GM21515 (cell line): ENCODE data around the gene PANX2.
"Not testable (repeated sequence)": the region's sequence is repeated elsewhere in the genome, so short reads cannot be mapped to it uniquely, and the experiment has no call there.

Experiments
- ATAC-seq: cut with Tn5 transposase; IDR thresholded peaks from one replicate; pipeline ENCODE4 v1.9.1; 2021; ENCODE audit not compliant: unreplicated experiment

Gene PANX2

DNA sequence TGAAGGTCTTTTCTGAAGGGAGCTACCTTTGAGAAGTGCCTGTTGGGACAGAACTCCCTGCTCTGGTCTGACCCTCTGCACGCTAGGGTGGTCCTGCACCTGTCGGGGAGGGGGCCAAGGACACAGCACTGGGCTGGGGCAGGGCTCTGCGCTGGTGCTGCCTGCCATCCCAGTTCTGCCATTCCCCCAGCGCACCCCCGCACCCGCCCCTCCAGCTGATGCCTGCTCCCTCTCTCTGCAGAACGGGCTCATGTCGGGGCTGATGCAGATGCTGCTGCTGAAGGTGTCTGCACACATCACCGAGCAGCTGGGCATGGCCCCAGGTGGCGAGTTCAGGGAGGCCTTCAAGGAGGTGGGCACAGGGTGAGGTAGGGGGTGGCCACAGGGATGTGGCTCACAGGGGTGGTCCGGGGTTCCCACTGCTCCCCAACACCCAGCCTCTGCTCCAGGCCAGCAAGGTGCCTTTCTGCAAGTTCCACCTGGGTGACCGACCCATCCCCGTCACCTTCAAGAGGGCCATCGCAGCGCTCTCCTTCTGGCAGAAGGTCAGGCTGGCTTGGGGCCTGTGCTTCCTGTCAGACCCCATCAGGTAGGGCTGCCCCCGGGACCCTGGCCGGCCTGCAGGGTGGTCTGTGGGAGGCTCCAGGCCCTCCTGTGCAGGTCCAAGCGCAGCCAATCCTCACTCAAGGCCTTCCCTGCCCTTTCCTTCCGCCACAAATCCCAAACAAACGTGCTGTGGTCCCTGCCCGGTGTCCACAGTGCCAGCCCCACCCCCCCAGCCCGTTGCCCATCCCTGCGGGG, 26.7 kb downstream of the PANX2 start:
- no peak for ATAC-seq

DNA sequence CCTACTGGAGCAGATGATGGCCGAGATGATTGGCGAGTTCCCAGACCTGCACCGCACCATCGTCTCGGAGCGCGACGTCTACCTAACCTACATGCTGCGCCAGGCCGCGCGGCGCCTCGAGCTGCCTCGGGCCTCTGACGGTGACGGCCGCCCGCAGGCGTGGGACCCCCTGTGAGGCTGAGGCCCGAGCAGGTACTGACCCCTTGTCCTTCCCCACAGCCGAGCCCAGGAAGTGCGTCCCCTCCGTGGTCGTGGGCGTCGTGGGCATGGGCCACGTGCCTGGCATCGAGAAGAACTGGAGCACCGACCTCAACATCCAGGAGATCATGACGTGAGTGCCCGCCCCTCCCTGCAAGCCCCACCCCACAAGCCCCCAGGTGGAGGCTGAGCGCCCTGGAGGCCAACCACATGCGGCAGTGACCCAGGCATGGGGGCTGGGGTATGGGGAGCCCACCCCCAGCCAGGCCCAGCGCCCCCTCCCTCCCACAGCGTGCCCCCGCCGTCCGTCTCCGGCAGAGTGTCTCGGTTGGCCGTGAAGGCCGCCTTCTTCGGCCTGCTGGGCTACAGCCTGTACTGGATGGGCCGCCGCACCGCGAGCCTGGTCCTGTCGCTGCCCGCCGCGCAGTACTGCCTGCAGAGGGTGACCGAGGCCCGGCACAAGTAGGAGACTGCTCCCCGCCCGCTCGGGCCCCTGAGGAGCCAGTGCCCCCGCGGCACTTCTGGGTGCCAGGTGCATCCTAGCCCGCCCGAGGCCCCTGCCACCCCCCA, 27.5 kb downstream of the PANX2 start:
- no peak for ATAC-seq

DNA sequence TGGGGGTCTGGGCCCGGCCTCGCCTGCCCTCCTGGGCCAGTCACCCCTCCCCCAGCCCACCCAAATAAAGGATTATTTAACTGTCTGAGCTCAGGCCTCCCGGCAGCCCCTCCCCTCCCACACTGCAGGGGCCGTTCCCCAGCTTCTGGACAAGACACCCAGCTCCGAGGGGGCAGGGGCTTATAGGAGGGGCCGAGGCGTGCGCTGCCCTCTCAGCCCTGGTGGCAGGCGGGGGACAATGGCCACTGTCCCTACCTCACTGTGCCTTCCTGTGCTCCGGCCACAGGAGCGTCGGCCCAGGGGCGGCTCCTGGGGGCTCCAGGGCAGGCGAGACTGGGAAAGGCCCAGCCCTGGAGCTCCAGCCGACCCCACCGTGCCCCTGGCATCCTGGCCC, 28.1 kb downstream of the PANX2 start:
- ATAC-seq: no peak

DNA sequence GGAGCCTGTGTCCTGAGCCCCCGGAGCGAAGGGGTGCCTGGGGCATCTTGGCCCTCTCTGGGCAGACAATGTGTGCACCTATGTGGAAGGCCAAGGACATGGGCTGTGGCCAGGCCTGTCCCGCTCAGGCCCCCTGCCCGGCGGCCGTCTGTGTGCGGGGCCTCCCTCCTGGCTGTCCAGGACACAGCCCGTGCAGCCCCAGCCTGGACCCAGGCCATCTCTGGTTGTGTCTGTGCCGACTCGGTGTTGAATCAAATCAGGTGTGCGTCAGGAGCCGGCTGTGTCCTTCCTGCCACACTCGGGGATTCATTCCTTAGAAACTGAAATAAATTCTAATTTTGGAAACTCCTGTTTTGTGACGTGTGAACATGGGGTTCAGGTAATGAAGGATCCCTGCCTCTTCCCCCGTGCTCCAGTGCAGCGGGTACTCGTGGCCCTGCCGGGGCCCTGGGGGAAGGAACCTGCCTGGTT, 28.8 kb downstream of the PANX2 start:
- ATAC-seq: no peak

DNA sequence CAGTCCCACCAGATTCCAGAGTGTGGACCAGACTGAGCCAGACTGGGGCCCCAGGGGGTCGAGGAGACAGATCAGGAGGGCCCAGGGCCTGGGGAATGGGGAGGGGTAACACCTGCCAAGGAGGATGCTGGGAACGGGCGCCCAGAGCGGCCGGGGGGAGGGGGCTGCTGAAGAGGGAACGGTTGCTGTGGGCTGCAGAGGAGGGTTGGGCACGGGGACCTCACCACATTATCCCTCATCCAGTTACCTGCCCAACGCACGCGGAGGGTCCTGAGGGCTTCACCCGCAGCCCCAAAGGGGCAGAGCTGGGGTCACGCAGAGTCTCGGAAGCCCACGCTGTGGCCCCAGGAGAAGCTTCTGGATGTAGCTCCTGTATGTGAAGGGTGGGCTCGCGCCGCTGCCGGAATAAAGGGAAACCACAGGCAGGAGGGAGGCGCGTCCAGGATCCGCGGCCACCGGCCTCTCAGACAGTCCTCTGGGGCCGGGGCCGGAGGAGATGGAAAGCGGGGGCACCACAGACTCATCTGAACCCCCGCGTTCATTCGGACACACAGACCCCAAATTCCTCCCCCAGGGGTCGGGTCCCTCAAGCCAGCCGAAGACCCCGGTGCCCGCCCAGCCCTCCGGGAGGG, 29.4 kb downstream of the PANX2 start:
- ATAC-seq: no peak

DNA sequence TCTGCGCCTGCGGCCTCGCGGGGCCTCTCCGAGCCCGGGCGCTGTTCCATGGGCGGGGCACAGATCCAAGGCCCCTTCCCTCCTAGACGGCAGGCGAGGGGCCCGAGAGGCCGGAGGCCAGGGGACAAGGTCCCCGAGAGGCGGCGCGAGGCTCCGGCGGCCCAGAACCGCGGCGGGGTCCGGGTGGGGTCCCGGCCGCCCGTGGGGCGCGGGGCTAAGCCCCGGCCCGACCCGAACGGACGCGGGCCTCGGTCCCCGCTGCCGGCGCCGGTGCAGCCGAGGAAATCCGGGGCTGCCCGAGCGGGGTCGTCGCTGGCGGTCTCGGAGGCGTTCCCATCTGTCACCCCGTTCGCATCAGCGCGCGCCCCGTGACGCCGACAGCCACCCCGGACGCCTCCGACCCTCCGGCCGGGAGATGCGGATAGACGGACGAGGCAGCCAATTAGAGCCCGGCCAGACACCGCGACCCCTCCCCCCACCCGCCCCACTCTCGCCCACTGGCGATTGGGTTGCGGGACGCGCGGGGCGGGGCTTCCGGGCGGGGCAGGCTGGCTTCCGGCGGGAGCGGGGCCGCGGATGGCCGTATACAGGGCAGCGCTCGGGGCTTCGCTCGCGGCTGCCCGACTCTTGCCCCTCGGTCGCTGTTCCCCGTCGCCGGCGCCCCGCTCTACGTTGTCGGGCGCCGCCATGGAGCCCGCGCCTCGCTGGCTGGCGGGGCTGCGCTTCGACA, 30.1 kb downstream of the PANX2 start, which contains the start of gene SELENOO:
Gene SELENOO, plus strand, starts transcription at position 551 of the 730 bp plus-strand sequence. Its CDS starts 26 bp downstream, at position 577.
- peak; percentile 68 for ATAC-seq

DNA sequence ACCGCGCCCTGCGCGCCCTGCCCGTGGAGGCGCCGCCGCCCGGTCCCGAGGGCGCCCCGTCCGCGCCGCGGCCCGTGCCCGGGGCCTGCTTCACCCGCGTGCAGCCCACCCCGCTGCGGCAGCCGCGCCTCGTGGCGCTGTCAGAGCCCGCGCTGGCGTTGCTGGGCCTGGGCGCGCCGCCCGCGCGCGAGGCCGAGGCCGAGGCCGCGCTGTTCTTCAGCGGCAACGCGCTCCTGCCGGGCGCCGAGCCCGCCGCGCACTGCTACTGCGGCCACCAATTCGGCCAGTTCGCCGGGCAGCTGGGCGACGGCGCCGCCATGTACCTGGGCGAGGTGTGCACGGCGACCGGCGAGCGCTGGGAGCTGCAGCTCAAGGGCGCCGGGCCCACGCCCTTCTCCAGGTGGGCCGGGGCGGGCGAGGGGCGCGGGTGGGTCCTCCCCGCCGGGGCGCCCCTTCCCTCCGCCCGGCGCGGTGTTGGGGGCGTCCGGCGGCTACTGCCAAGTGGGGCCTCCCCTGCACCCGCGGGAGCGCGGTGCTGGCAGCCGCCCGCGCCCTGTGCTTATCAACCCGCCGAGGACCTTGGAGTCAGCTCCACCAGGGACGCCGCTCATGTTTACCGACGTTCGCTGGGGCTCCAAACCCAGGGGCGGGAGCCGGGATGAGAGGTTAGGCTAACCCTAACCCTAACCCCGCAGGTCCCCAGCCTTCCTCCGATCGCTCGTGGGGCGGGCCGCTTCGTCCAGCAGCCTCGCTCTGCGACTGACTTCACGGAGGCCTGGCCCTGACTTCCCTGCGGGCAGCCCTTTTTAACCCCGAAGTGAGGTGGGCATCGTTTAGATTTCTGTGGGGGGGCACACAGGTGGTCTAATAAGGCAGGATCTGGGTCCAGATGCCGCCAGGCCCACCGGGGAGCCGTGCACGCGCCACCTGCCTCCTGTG, 30.9 kb downstream of the PANX2 start:
- peak; percentile 22 for ATAC-seq

DNA sequence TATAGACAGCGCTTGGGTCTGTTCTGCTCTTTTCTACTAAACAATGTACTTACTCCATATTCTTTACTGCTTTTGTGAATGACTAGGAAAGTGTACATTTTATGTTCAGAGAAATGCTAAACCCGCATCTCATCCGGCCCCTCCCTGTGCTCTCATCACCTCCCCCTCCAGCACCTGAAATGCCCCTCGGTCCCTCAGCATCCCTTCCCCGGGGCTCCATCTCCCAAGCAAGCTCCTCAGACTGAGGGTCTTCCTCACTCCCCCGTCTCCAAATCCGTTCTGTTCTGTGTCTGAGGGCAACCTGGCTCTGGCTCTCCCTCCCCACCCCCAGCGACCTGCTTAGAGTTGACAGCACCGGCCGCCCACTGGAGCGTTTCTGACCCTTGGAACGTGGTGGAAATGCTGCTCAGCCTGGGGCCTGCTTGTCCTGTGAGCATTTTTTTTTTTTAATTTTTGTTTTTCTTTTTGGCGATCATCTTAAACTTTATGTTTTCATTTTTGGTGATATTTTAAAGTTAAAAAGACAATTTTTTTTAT, 31.7 kb downstream of the PANX2 start:
- no peak for ATAC-seq

DNA sequence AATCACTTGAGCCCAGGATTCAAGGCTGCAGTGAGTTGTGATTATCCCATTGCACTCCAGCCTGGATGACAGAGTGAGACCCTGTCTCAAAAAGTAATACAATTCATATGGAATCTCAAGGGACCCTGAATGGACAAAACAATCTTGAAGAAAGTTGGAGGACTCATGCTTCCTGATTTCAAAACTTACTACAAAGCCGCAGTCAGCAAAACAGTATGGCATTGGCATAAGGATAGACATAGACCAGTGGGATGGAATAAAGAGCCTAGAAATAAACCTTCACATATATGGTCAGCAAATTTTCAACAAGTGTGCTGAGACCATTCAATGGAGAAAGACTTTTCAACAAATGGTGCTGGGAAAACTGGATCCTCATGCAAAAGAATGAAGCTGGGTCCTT, 32.8 kb downstream of the PANX2 start:
- no peak for ATAC-seq

DNA sequence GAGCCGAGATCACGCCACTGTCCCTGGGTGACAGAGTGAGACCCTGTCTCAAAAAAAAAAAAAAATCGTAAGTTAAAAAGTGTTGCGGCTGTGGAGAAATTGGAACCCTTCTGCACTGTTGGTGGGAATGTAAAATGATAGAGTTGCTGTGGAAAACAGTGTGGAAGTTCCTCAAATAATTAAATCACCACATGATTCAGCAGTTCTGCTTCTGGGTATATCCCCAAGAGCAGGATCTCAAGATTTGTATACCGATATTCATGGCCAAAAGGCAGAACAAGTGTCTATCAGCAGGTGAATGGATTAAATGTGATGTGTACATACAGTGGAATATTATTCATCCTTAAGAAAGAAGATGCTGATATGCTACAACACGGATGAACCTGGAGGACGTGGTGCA, 34.0 kb downstream of the PANX2 start:
- no peak for ATAC-seq

DNA sequence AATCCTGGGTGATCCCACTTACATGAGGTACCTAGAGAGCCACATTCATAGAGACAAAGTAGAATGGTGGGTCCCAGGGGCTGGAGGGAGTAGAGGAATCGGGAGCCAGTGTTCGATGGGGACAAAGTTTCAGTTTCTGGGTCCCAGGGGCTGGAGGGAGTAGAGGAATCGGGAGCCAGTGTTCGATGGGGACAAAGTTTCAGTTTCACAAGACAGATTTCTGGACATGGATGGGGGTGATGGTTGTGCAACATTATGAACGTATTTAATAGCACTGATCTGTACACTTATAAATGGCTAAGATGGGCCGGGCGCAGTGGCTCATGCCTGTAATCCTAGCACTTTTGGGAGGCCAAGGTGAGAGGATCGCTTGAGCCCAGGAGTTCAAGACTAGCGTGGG, 34.5 kb downstream of the PANX2 start:
- ATAC-seq: not testable (repeated sequence)

DNA sequence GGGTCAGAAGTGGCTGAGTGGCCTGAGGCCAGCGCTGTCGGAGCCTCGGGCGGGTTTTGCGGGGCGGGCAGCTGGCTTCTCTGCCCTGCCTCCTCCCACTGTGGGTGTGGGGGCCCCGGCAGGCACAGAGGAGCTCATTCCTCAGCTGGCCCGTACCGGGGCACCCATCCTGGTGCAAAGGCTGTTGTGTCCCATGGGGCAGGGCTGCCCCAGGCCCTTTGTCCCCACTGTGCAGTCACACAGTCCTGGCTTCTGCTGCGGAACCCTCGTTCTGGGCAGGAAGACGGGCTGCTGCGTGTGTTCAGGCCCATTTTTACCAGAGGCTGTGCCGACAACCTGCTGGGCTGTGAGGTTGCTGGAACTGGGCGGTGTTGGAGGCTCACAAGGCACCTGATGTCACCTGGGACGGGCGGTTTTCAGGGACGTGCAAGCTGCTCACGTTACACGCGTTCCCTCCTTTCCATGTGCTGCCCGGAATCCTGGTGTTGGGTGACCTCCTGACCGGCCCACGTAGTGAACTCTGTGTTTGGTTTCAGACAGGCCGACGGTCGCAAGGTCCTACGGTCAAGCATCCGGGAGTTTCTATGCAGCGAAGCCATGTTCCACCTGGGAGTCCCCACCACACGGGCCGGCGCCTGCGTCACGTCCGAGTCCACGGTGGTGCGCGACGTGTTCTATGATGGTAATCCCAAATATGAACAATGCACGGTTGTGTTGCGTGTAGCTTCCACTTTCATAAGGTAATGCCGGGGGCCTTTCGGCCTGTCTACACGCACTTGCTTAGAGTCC, 35.4 kb downstream of the PANX2 start:
- ATAC-seq: no peak

DNA sequence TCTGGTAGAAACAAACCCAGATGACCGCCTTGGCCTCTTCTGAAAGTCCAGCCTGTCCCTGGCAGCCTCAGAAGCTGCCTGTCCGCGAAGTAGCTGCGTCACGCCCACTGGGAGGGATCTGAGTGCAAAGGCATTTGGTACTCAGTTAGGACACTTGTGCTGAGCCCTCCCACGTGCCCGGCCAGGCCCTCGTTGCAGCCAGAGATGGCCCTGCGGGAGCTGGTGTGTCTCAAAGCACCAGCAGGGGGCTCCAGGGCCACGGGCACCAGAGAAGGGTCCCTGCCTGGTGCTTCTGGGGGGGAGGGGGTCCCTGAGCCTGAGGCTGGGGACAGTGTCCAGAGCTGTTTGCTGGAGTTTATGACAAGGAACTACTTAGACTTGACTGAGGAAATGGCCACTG, 36.1 kb downstream of the PANX2 start:
- ATAC-seq: no peak

DNA sequence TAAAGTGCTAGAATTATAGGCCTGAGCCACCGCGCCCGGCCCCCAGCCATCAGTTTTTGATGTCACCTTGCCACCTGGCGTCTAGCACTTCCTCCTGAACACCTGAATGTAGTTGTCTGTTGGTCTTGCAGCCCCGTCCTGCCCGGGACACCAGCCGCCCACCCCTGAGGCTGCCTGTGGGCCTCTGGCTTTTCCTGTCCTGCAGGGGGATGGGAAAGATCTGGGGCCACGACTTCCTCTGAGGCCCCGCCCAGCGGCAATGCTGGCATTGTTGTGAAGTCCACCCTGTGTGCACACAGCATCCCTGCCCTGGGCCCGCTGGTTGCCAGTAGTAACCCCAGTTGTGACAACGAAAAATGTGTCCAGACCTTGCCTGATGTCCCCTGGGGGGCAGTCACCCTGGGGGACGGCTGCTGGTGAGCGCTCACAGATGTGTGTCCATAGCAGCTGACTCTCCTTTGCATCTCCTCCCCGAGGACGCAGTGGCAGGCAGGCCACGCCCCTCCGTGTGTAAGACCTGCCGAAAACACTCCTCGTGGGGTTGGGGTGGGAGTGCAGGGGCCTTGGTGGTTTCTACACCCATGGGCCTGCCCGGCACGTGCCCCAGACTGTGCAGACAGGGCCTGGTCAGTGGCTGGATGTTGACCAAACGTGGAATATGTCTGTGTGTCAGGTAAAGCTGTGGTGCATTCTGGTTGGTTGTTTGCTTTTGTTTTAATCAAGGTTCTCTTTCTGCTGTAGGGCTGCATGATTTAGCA, 37.0 kb downstream of the PANX2 start:
- ATAC-seq: no peak

DNA sequence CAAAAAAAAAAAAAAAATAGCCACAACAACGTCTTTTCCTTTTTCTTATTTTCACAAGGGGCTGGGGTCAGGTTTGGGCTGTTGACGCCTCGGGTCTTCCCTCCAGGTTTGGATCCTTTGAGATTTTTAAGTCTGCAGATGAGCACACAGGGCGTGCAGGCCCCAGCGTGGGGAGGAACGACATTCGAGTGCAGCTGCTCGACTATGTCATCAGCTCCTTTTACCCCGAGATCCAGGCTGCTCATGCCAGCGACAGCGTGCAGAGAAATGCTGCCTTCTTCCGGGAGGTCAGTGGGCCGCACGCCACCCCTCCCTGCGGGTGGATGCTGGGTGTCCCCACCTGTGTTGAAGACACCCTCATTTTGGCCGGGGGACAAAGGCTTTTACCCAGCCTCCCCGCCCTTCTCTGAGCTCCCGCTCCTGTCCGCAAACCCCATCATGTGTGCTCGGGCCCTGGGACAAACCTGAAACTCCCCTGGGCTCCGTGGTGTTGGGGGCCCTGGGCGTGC, 38.0 kb downstream of the PANX2 start:
- no peak for ATAC-seq

DNA sequence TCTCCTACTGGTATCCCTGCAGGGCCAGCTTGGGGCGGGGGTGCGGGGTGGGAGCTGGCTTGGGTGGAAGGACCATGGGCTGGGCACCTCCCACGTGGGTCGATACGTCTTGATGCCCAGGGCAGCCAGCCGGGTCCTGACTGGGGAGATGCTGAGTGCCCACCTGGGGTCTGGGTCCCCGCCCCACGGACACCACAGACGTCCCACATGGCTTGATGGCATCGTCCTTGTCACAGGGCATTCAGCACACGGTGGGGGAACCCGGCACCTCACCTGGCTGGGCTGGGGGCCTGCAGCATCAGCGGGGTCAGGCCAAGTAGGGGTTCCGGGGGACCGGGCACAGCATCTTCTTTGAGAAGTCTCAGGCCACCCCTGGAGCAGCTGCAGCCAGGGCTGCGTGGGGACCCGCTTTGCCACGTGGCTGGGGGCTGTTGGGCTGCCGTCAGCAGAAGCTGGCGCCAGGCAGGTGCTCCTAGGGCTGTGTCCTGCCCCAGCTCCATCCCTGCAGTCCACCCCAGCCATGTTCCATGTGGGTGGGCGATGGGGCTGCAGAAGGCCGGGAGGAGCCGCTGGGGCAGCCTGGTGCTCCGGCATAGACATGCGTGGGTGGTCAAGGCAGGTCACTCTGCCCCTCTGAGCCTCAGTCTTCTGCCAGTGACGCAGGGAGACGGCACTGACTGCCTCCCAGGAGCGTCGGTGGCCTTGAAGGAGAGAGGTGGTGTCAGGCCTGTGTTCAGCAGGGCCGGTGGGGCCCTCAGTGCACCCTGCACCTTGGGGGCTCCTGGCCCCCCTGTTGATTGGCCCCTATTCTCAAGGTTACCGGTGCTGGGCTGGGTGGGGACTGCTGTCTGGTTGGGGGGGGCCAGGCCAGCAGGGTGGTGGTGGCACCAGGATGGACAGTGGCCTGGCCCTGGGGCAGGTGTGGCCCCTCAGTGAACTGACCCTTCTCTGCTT, 38.7 kb downstream of the PANX2 start:
- ATAC-seq: no peak

DNA sequence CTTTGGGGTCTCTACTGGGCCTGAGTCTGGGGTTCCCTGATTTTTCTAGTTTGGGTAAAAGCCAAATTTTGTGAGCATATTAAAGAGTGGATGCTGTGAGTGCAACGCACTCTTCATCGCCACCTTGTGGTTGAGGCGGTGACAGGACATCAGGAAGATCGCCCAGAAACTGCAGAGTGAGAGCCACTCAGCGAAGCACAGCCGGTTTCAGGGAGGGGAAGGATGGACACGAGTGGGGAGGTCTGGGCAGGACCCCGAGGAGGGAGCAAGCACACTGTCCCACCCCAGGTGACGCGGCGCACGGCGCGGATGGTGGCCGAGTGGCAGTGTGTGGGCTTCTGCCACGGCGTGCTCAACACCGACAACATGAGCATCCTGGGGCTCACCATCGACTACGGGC, 39.4 kb downstream of the PANX2 start:
- no peak for ATAC-seq
